Ishikawa (cell line): Measurements from ENCODE around the gene VAMP4.
A peak's percentile ranks its signal among the peaks of the same experiment; 100 is the strongest.

ENCODE experiments used
- CEBPB ChIP-seq: IDR thresholded peaks from 2 replicates; pipeline ENCODE4 v1.6.1; 2012
- CREB1 ChIP-seq: IDR thresholded peaks from 2 replicates; pipeline ENCODE4 v1.6.1; 2012; ENCODE audit warnings: low read depth
- EGR1 ChIP-seq: IDR thresholded peaks from 2 replicates; pipeline ENCODE4 v1.6.1; 2012
- EP300 ChIP-seq: IDR thresholded peaks from 2 replicates; pipeline ENCODE4 v1.6.1; 2012; ENCODE audit warnings: borderline replicate concordance
- FOXM1 ChIP-seq: IDR thresholded peaks from 2 replicates; pipeline ENCODE4 v1.6.1; 2012; ENCODE audit warnings: low read depth, borderline replicate concordance
- MAX ChIP-seq: IDR thresholded peaks from 2 replicates; pipeline ENCODE4 v1.6.1; 2012
- NFIC ChIP-seq: IDR thresholded peaks from 2 replicates; pipeline ENCODE4 v1.6.1; 2012
- RAD21 ChIP-seq: IDR thresholded peaks from 2 replicates; pipeline ENCODE4 v1.6.1; 2012; ENCODE audit warnings: low read depth
- TAF1 ChIP-seq: IDR thresholded peaks from 2 replicates; pipeline ENCODE4 v1.6.1; 2012; ENCODE audit warnings: low read depth, mild to moderate bottlenecking
- TCF12 ChIP-seq: IDR thresholded peaks from 2 replicates; pipeline ENCODE4 v1.6.1; 2012; ENCODE audit warnings: low read depth
- TEAD4 ChIP-seq: IDR thresholded peaks from 2 replicates; pipeline ENCODE4 v1.6.1; 2012
- YY1 ChIP-seq: IDR thresholded peaks from 2 replicates; pipeline ENCODE4 v1.6.1; 2012; ENCODE audit warnings: low read depth
- ZBTB7A ChIP-seq: IDR thresholded peaks from 2 replicates; pipeline ENCODE4 v1.6.1; 2012; ENCODE audit warnings: low read depth
- TF ChIP-seq, protein P1 (sequence below): IDR thresholded peaks from 2 replicates; pipeline ENCODE4 v1.6.1; 2012; ENCODE audit warnings: low read depth, mild to moderate bottlenecking
- TF ChIP-seq, protein P2 (sequence below): IDR thresholded peaks from 2 replicates; pipeline ENCODE4 v1.6.1; 2012

VAMP4 gene, protein sequence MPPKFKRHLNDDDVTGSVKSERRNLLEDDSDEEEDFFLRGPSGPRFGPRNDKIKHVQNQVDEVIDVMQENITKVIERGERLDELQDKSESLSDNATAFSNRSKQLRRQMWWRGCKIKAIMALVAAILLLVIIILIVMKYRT

DNA sequence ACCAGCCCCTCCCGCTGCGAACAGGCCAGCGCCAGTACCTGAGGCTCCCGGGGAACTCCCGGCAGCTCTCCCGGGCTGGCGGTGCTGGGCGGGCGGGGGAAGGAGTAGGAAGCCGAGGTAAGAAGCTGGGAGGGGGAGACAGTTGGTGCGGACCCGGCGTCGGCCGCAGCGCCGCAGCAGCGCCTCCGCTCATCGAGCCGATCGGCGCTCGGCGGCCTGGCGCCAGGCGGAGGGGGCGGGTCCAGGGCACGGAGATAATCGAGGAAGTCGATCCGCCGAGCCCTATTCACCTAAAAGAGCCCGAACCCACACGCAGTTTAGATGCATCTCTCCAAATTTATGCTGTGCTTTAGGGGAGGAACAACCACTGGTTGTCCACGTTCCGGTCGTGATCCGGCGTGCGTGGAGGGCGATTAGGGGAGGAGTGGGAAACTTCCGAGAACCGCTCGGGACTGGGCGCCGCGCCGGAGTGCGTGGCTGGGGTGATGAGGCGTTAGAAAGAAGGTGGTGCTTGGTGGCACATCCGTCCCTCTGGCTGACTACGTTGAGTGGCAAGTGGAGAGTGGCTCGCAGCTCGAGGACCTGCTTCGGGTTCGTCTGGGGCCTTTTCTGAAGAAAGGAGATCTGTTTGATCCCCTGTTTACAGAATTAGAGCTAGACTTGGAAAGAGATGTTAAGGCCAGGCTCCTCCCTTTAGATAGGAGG, at the start of gene VAMP4:
TSS of gene VAMP4 (minus strand) at position 194 of the 705 bp plus-strand sequence. CDS start 3,651 bp downstream, outside the sequence.
- TF ChIP-seq RAD21 (no peak), EGR1 (peak; percentile 35; the same call in 1 of the 2 replicates), TCF12 (peak; percentile 43; the same call in 1 of the 2 replicates), FOXM1 (no peak), CREB1 (no peak), YY1 (peak; percentile 81), TEAD4 (no peak), NFIC (no peak), MAX (peak; percentile 43), TAF1 (peak; percentile 87), EP300 (peak; percentile 10; the same call in 1 of the 2 replicates), ZBTB7A (no peak), CEBPB (no peak)
- TF ChIP-seq, protein P1, sequence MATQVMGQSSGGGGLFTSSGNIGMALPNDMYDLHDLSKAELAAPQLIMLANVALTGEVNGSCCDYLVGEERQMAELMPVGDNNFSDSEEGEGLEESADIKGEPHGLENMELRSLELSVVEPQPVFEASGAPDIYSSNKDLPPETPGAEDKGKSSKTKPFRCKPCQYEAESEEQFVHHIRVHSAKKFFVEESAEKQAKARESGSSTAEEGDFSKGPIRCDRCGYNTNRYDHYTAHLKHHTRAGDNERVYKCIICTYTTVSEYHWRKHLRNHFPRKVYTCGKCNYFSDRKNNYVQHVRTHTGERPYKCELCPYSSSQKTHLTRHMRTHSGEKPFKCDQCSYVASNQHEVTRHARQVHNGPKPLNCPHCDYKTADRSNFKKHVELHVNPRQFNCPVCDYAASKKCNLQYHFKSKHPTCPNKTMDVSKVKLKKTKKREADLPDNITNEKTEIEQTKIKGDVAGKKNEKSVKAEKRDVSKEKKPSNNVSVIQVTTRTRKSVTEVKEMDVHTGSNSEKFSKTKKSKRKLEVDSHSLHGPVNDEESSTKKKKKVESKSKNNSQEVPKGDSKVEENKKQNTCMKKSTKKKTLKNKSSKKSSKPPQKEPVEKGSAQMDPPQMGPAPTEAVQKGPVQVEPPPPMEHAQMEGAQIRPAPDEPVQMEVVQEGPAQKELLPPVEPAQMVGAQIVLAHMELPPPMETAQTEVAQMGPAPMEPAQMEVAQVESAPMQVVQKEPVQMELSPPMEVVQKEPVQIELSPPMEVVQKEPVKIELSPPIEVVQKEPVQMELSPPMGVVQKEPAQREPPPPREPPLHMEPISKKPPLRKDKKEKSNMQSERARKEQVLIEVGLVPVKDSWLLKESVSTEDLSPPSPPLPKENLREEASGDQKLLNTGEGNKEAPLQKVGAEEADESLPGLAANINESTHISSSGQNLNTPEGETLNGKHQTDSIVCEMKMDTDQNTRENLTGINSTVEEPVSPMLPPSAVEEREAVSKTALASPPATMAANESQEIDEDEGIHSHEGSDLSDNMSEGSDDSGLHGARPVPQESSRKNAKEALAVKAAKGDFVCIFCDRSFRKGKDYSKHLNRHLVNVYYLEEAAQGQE, result no peak
- TF ChIP-seq, protein P2, sequence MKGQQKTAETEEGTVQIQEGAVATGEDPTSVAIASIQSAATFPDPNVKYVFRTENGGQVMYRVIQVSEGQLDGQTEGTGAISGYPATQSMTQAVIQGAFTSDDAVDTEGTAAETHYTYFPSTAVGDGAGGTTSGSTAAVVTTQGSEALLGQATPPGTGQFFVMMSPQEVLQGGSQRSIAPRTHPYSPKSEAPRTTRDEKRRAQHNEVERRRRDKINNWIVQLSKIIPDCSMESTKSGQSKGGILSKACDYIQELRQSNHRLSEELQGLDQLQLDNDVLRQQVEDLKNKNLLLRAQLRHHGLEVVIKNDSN, result no peak

- TF ChIP-seq RAD21 (no peak), EP300 (no peak), TEAD4 (no peak)
- TF ChIP-seq, protein P2, result no peak
These were observed 48.5 kb upstream of the VAMP4 start for GRCh38 chr1:171790318-171790717.

- no peak for TF ChIP-seq CEBPB
- no peak for TF ChIP-seq YY1
- TF ChIP-seq, protein P2, result no peak
- no peak for TF ChIP-seq MAX
- no peak for TF ChIP-seq TAF1
- no peak for TF ChIP-seq FOXM1
- no peak for TF ChIP-seq CREB1
- no peak for TF ChIP-seq NFIC
- no peak for TF ChIP-seq TEAD4
- TF ChIP-seq, protein P1, result no peak
These were observed 46.8 kb upstream of the VAMP4 start for GRCh38 chr1:171788696-171789095.

DNA sequence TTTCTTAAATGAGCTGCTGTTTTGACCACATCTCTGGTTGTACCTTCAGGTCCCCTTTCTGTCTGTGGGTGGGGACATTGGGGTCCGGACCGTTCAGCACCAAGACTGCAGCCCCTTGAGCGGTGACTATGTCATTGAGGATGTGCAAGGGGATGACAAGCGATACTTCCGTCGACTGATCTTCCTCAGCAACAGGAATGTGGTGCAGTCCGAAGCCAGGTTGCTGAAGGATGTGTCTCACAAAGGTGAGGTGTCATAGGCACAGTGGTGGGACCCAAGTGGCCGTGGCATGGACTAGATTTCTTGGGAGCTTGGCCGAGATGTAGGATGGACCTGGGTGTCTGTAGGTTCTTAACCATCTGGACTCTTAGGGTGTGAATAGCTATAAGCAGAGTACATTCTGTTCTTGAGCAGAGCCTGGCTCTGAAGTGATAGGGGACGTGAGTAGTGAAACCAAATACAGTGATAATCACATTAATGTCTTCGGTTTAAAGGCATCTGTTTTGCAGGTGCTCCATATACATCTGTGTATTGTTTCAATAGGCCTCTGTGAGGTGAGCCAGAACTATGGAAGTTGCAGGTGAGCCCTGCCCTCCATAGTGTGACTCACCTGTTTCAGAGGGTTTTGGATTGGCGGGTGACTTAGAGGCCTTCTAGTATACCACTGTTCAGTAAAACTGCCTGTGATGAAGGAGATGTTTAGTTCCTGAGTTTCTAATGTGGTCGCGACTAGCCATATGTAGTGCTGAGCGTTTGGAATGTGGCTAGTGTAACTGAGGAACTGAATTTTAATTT, 46.0 kb upstream of the VAMP4 start:
- TF ChIP-seq, protein P1, result no peak
- no peak for TF ChIP-seq TEAD4
- no peak for TF ChIP-seq TAF1
